ENCODE results near the gene HPGD.

HPGD gene

DNA sequence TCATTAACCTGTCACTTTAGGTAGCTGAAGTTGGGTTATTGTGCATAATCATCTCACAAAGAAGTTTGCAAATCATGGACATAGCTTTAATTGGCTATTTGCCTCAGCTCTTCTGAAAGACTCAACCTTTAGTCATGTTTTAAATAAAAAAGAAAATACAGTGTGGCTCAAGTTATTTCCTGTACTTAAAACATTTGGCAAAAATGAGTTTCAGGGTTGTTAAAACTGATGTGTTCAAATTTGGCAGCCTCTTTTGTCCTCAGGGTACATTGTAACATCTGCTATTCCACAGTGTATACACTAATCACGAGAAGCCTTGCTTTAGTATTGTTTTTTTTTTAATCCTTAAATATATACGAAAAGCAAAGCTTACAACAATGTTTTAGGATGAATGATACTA lies 31.5 kb upstream of the HPGD start:
- DNase-seq (ENCODE audit: low spot score), result no peak
- TF ChIP-seq, protein P1, sequence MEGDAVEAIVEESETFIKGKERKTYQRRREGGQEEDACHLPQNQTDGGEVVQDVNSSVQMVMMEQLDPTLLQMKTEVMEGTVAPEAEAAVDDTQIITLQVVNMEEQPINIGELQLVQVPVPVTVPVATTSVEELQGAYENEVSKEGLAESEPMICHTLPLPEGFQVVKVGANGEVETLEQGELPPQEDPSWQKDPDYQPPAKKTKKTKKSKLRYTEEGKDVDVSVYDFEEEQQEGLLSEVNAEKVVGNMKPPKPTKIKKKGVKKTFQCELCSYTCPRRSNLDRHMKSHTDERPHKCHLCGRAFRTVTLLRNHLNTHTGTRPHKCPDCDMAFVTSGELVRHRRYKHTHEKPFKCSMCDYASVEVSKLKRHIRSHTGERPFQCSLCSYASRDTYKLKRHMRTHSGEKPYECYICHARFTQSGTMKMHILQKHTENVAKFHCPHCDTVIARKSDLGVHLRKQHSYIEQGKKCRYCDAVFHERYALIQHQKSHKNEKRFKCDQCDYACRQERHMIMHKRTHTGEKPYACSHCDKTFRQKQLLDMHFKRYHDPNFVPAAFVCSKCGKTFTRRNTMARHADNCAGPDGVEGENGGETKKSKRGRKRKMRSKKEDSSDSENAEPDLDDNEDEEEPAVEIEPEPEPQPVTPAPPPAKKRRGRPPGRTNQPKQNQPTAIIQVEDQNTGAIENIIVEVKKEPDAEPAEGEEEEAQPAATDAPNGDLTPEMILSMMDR (IDR thresholded peaks at IDR 0.05; ENCODE audit: extremely low read depth, missing control alignments), result no peak

DNA sequence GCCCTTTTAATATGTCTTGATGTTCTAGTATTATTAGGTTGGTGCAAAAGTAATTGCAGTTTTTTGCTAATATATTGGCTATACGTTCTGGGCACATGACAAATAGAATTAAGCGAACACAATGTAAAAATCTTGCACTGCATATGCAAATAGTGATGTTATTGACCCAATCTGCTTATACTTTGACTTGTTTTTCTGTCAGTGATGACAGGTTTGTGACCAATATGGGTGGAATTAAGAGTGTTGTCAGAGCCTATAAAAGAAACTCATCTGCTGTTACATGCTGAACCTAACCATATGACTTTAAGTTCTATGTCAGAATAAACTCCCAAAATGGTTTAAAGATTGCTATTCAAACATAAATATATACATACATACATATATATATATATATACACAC lies 30.7 kb upstream of the HPGD start:
- TF ChIP-seq, protein P1 (IDR thresholded peaks at IDR 0.05; ENCODE audit: extremely low read depth, missing control alignments), result no peak
- DNase-seq (ENCODE audit: low spot score), result no peak

DNA sequence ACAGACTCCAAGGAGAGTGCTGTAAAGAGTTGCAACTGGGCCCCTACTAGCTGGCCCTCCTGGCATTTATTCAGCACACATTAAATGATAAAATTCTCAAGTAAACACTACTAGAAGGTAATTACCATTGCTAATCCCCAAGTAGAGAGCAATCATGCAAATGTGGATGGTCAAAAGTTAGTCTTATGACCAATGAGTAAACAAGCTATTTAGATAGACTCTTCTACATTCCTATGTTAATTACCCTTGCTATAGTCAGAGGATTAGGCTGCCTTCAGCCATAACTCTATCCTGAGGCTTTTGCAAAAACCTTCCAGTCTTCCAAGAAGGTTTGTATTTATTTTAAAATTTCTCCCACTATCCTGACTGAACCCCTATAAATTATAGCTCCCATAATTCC lies 28.3 kb upstream of the HPGD start:
- DNase-seq (ENCODE audit: low spot score), result no peak
- TF ChIP-seq, protein P1 (IDR thresholded peaks at IDR 0.05; ENCODE audit: extremely low read depth, missing control alignments), result no peak

DNA sequence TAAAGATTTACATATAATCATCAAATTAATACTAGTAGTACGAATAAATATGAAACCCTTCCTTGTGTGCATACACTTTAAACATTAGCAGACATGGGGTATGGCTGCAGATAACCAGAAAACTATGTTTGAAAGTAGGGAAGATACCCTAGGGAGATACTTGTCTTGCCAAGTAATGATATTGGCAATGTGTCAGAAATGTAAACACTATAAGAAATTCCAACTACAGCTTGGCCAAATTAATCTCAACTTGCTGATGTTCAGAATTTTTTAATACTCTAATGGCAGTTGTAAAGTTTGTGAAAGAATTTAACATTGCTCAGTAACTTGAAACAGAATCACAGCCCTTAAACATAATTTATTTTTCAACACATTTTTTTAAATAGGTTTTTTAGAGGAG lies 27.4 kb upstream of the HPGD start:
- TF ChIP-seq, protein P1 (IDR thresholded peaks at IDR 0.05; ENCODE audit: extremely low read depth, missing control alignments), result no peak

DNA sequence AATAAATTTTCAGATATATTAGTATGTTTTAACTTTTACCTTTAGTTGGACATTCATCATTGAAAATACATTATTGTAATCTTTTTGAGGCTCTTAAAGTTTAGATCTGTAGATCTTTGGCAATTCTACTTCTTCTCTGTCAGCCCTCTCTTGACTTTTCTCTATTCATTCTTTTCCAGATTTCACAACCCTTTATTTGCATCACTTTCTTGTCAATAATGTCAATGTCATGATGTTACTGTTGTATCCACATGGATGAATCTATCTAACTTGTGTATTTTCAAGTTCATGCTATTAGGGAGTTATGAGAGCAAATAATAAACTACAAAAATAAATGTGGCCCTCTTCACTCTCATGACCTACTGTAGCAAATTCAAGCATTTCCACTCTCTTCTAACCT lies 23.0 kb upstream of the HPGD start:
- DNase-seq (ENCODE audit: low spot score), result no peak
- TF ChIP-seq, protein P1 (IDR thresholded peaks at IDR 0.05; ENCODE audit: extremely low read depth, missing control alignments), result no peak

More for the DNA sequence above, 27.4 kb upstream of the HPGD start:
- DNase-seq (ENCODE audit: low spot score), result no peak

DNA sequence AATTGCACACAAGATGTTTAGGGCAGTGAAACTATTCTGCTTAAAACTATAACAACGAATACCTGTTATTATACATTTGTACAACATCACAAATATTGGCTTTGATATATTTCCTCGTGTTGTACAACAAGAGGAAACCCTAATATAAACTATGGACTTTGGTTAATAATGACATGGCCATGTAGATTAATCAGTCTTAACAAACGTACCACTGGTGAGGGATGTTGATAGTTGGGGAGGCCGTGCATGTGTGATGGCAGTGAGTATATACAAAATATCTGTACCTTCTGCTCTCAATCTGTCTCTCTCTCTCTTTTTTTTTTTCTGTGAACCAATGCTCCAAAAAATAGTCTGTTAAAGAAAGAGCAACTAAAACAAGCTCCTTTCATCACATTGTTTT lies 22.2 kb upstream of the HPGD start:
- TF ChIP-seq, protein P1 (IDR thresholded peaks at IDR 0.05; ENCODE audit: extremely low read depth, missing control alignments), result no peak
- DNase-seq (ENCODE audit: low spot score), result no peak

DNA sequence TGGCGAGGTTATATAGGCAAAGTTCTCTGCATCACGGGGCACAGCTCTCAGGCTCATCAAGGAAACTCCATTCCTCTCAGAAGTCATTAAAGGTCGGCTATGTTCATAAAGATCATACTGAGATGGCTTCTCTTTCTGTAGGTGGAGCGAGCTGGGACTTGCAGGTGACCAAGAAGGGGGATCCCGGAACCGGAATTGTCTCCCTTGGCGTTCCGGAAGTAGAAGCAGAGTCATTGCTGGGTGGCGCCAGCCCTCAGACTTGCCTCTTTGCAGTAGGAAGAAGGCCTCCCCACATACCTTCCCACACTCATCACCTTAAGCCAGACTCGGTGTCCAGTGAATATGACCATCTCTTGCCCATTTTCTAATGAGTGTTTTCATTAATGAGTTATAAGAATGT lies 17.9 kb upstream of the HPGD start:
- no peak for DNase-seq (ENCODE audit: low spot score)
- TF ChIP-seq, protein P1 (IDR thresholded peaks at IDR 0.05; ENCODE audit: extremely low read depth, missing control alignments), result no peak
